MCF 10A (cell line): ENCODE results near the gene MAB21L4. TPM values are rescaled to one million over a fixed set of nuclear protein-coding genes. Genes with fewer than 3 reads are reported as not detected.

ENCODE experiments used
- BruUV-seq: library from RNA; stranded (reverse); fragments of 400-500 nt; replicated peaks from 2 replicates; lab custom pipeline; 2021; lab: Mats Ljungman, UMichigan
- CTCF ChIA-PET: fragments of 300-600 bp; sonication (Branson Sonifier 250); formaldehyde crosslinking; extraction: SDS; loops from one replicate; lab custom pipeline; 2021; ENCODE audit warnings: antibody characterized with exemption, inconsistent platforms; lab: Yijun Ruan, JAX
- POLR2A ChIA-PET: fragments of 300-600, 350-650 bp; sonication (Branson Sonifier 250); formaldehyde crosslinking; extraction: SDS; loops from one replicate; lab custom pipeline; 2020; ENCODE audit warnings: antibody characterized with exemption, inconsistent platforms; lab: Yijun Ruan, JAX
- DNase-seq: peaks from one replicate; pipeline ENCODE4 v3.0.0-alpha.2; 2018; ENCODE audit not compliant: unreplicated experiment
- H3K27ac Mint-ChIP-seq: one replicate; pipeline ENCODE4 v1.8.0; 2022; ENCODE audit warnings: mild to moderate bottlenecking, low read depth, mixed read lengths; ENCODE audit not compliant: unreplicated experiment
- H3K27me3 Mint-ChIP-seq: one replicate; pipeline ENCODE4 v1.8.0; 2022; ENCODE audit warnings: mixed read lengths; ENCODE audit not compliant: insufficient read depth, unreplicated experiment
- H3K36me3 Mint-ChIP-seq: one replicate; pipeline ENCODE4 v1.8.0; 2022; ENCODE audit warnings: mild to moderate bottlenecking, moderate library complexity, mixed read lengths; ENCODE audit not compliant: insufficient read depth, unreplicated experiment
- H3K4me1 Mint-ChIP-seq: one replicate; pipeline ENCODE4 v1.8.0; 2022; ENCODE audit warnings: mixed read lengths; ENCODE audit not compliant: insufficient read depth, unreplicated experiment
- H3K4me3 Mint-ChIP-seq: one replicate; pipeline ENCODE4 v1.8.0; 2022; ENCODE audit warnings: mild to moderate bottlenecking, moderate library complexity, mixed read lengths; ENCODE audit not compliant: unreplicated experiment
- H3K9me3 Mint-ChIP-seq: one replicate; pipeline ENCODE4 v1.8.0; 2022; ENCODE audit warnings: mixed read lengths; ENCODE audit not compliant: unreplicated experiment
- intact Hi-C: fragments of 100-400 bp; cut with micrococcal nuclease; formaldehyde crosslinking; loops from 2 replicates; pipeline ENCODE4 v1.14.1; 2022
- total RNA-seq: library from RNA; stranded (reverse); gene quantifications from 2 replicates; pipeline ENCODE4 v1.2.3, GENCODE V29; 2022
- TF ChIP-seq, protein P1 (sequence below): fragments of 200-600 bp; IDR thresholded peaks from one replicate; pipeline ENCODE4 v1.8.0; 2022; ENCODE audit warnings: antibody characterized with exemption, mild to moderate bottlenecking; ENCODE audit not compliant: unreplicated experiment

The MAB21L4 gene
- total RNA-seq, 1 experiment from 2014 or later, result not detected

DNA sequence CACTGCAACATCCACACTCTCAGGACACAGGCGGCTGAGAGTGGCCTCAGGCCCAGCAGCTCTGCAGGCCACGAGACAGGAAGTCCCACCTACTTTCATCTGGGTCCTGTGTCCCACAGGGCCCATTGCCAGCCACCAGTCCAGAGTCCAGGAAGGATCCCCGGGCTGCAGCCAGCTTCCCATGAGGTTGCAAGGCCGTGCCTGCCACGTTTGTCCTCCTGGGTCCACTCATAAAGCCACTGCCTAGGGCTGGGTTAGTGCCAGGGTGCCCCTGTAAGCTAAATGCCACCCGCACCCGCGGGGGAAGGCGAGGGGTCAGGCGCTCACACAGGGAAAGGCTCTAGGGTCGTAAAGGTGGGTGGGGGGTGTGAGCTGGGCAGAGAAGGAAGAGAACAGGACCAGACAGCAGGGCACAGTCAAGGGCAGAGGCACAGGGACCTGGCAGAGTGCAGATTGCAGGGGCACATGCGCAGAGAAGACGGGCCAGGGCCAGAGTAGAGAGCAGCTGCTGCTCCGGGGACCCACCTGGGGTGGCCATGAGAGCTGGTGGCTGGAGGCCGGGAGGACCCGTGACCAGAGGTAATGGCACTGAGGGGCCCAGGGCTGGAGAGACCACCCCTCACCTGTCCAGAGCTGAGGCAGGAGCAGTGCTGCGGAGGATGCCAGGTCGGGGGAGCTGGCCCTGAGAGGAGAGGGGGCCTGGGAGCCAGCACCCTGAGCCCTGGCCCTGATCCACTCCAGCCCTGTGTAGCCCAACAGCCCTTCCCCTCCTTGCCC, 19.3 kb downstream of the MAB21L4 start:
- no peak overlapping the region for H3K4me3 Mint-ChIP-seq
- TF ChIP-seq, protein P1, sequence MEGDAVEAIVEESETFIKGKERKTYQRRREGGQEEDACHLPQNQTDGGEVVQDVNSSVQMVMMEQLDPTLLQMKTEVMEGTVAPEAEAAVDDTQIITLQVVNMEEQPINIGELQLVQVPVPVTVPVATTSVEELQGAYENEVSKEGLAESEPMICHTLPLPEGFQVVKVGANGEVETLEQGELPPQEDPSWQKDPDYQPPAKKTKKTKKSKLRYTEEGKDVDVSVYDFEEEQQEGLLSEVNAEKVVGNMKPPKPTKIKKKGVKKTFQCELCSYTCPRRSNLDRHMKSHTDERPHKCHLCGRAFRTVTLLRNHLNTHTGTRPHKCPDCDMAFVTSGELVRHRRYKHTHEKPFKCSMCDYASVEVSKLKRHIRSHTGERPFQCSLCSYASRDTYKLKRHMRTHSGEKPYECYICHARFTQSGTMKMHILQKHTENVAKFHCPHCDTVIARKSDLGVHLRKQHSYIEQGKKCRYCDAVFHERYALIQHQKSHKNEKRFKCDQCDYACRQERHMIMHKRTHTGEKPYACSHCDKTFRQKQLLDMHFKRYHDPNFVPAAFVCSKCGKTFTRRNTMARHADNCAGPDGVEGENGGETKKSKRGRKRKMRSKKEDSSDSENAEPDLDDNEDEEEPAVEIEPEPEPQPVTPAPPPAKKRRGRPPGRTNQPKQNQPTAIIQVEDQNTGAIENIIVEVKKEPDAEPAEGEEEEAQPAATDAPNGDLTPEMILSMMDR, result no peak
- H3K4me1 Mint-ChIP-seq, result no peaks in the 10 kb centered on the region
- ChIA-PET CTCF (no interaction called here), POLR2A (interaction anchor here (0.5 to 0.9 kb wide), 2 partner anchors 31 to 47 kb away, joined by 3 to 4 read pairs; no protein-coding TSS in a partner anchor)
- no peak overlapping the region for H3K27ac Mint-ChIP-seq
- H3K36me3 Mint-ChIP-seq, result no peaks in the 10 kb centered on the region
- no TSS peak for BruUV-seq
- H3K27me3 Mint-ChIP-seq, result no peaks in the 10 kb centered on the region
- no peaks in the 10 kb centered on the region for H3K9me3 Mint-ChIP-seq
- intact Hi-C loops, result no loop called here
- DNase-seq, result no peak

DNA sequence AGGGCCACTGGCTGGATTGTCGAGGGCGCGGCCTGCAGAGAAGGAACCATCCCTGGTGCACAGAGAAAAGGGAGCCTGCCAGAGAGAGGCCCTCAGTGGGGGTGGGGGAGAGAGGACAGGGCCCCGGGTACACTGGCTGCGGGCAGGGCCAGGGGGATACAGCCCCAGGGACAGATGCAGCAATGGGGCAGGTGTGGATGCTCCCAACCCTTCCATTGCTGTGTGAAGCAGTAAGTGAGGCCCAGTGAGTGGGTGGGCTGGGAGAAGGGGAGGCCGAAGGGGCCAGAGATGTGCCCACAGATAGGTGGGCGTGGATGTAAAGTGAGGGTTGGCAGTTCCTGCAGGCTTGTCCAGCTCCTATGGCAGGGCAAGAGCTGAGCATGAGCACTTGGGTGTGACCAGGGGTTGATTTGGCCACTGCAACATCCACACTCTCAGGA, 19.9 kb downstream of the MAB21L4 start:
- no peaks in the 10 kb centered on the region for H3K27me3 Mint-ChIP-seq
- no peaks in the 10 kb centered on the region for H3K9me3 Mint-ChIP-seq
- CTCF ChIA-PET, result no interaction called here

DNA sequence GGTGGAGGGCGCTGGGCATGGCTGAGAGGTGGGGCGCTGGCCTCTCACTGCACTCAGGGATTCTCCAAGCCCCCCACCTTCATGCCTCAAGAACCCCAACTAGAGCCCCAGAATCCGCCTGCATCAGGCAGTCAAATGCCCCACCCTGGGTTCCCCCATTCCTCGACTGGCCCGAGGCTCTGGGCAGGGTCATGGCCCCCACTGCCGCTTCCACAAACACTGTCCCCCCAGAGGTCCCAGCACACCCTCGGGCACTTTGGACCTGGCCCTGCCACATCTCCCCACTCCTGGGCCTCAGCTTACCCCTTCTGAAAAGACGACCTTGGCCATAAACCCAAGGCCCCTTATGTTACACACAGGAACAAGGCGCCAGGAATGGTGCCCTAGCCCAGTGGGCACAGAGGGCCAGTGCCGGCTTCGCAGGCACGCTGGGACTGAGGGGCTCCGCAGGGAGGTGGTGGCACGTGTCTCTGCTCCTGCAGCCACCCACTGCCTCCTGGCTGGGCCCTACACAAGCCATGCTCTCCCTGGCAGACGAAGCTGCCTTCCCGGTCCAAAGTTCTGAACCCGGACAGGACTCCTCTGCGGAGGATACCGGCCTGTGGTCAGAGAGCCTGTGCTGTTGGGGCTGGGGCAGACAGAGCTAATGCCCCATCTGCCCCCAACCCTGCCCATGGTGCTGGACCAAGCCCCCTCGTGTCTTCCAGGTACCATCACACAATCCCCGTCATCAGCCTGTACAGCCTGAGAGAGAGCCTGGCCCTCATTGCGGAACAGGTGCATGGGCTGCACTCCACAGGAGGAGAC, 20.5 kb downstream of the MAB21L4 start:
- H3K4me1 Mint-ChIP-seq, result no peaks in the 10 kb centered on the region
- POLR2A ChIA-PET, result no interaction called here
- BruUV-seq, result no TSS peak
- CTCF ChIA-PET, result no interaction called here
- TF ChIP-seq, protein P1, result no peak
- no peak overlapping the region for H3K27ac Mint-ChIP-seq
- no peak for DNase-seq
- no peaks in the 10 kb centered on the region for H3K27me3 Mint-ChIP-seq
- no peaks in the 10 kb centered on the region for H3K36me3 Mint-ChIP-seq
- intact Hi-C loops, result no loop called here
- no peaks in the 10 kb centered on the region for H3K9me3 Mint-ChIP-seq
- no peak overlapping the region for H3K4me3 Mint-ChIP-seq

More for the DNA sequence above, 19.9 kb downstream of the MAB21L4 start:
- Mint-ChIP-seq H3K4me3 (no peak overlapping the region), H3K36me3 (no peaks in the 10 kb centered on the region), H3K4me1 (no peaks in the 10 kb centered on the region), H3K27ac (no peak overlapping the region)
- no TSS peak for BruUV-seq
- intact Hi-C loops, result no loop called here
- TF ChIP-seq, protein P1, result no peak
- POLR2A ChIA-PET, result no interaction called here
- no peak for DNase-seq

DNA sequence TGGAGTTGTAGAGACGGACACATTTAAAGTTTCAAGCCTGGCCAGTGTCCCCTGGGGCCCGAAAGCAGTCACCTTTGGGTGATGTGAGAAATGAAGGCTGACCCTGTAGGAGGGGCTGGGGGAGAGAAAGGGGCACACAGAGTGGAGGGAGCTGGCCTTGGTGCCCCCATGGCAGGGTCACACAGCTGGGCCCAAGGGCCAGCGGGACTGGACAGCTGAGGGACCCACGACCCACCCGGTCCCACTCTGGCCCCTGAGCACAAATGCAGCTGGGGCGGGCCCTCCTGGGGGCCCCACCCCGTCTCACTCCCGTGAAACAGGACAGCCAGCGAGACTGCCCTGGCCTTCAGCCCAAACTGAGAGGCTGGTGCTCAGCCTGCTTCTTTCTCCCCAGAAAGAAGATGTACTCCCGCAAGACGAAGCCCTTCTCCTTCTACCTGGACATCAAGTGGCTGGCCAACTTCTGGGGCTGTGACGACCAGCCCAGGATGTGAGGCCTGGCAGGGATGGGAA, 21.2 kb downstream of the MAB21L4 start:
- Mint-ChIP-seq H3K4me1 (no peaks in the 10 kb centered on the region), H3K36me3 (no peaks in the 10 kb centered on the region), H3K9me3 (no peaks in the 10 kb centered on the region), H3K4me3 (no peak overlapping the region), H3K27me3 (no peaks in the 10 kb centered on the region), H3K27ac (no peak overlapping the region)
- intact Hi-C loops, result no loop called here
- no TSS peak for BruUV-seq
- POLR2A ChIA-PET, result no interaction called here
- DNase-seq, result no peak
- CTCF ChIA-PET, result interaction anchor here (0.5 kb wide), 1 partner anchor 189 kb away, joined by 3 read pairs; no protein-coding TSS in a partner anchor
- TF ChIP-seq, protein P1, result no peak
